Measurements from ENCODE around the gene EPHA1.

EPHA1 gene

GRCh38 chr7:143346018-143346417 is 62.6 kb downstream of the EPHA1 start:
- H3K4me1 ChIP-seq (ENCODE audit: control insufficient read depth, insufficient read depth, low read length) = no peaks in the 10 kb centered on the region
- TF ChIP-seq PRDM6 (tag by site-specific recombination; IDR thresholded peaks at IDR 0.05) (no peak), ZNF148 (tag by site-specific recombination; IDR thresholded peaks at IDR 0.05; ENCODE audit: borderline replicate concordance) (no peak), ZNF560 (tag by site-specific recombination; IDR thresholded peaks at IDR 0.05; ENCODE audit: borderline replicate concordance) (no peak), PRDM2 (tag by site-specific recombination; IDR thresholded peaks at IDR 0.05; ENCODE audit: borderline replicate concordance) (no peak), ZNF140 (tag by site-specific recombination; IDR thresholded peaks at IDR 0.05) (no peak), ZNF658 (tag by site-specific recombination; IDR thresholded peaks at IDR 0.05) (no peak), ZNF639 (tag by site-specific recombination; IDR thresholded peaks at IDR 0.05) (no peak), ZNF2 (tag by site-specific recombination; IDR thresholded peaks at IDR 0.05) (no peak), ZNF10 (tag by site-specific recombination; IDR thresholded peaks at IDR 0.05) (no peak), ZNF623 (tag by site-specific recombination; IDR thresholded peaks at IDR 0.05) (no peak), SCRT1 (tag by site-specific recombination; IDR thresholded peaks at IDR 0.05; ENCODE audit: borderline replicate concordance) (no peak), ZNF280C (tag by site-specific recombination; IDR thresholded peaks at IDR 0.05) (no peak), FEZF1 (tag by site-specific recombination; IDR thresholded peaks at IDR 0.05) (no peak), ZNF830 (tag by site-specific recombination; IDR thresholded peaks at IDR 0.05; ENCODE audit: low read depth) (no peak), GLIS2 (tag by site-specific recombination; IDR thresholded peaks at IDR 0.05) (no peak), KLF7 (tag by site-specific recombination; IDR thresholded peaks at IDR 0.05; ENCODE audit: borderline replicate concordance) (no peak), ZNF654 (tag by site-specific recombination; IDR thresholded peaks at IDR 0.05; ENCODE audit: low read depth) (no peak), ZIC2 (tag by site-specific recombination; IDR thresholded peaks at IDR 0.05) (no peak), ZNF26 (tag by site-specific recombination; IDR thresholded peaks at IDR 0.05) (no peak), MYNN (tag by site-specific recombination; IDR thresholded peaks at IDR 0.05; ENCODE audit: borderline replicate concordance) (no peak)
- H3K27ac ChIP-seq (ENCODE audit: extremely low read depth, low read depth, low read length) = no peak overlapping the region
- no peak overlapping the region for H3K4me3 ChIP-seq (ENCODE audit: low read depth, low read length)
- POLR2A ChIA-PET = interaction anchor here (1.2 kb wide), 1 partner anchor 34 kb away, joined by 4 read pairs; no protein-coding TSS in a partner anchor
- CTCF ChIA-PET = interaction anchor here (0.8 to 1.7 kb wide), 10 partner anchors 10 to 138 kb away, joined by 3 to 25 read pairs (median 5); no protein-coding TSS in a partner anchor
- no peaks in the 10 kb centered on the region for H3K36me3 ChIP-seq (ENCODE audit: control insufficient read depth in 2 of 2, insufficient read depth in 1 of 2, low read length in 2 of 2)
- no peaks in the 10 kb centered on the region for H3K9me3 ChIP-seq (ENCODE audit: control insufficient read depth, insufficient read depth, low read depth, low read length)

All from HEK293 (cell line).